GM12878 (cell line): Measurements from ENCODE around the gene COL25A1. TPM values are rescaled to one million over a fixed set of nuclear protein-coding genes. Genes with fewer than 3 reads are reported as not detected.

Experiments used
- ATAC-seq: fragments of 200-7000 bp; cut with Tn5 transposase; 3 replicates; pipeline ENCODE4 v1.9.1; 2020; ENCODE audit warnings: mild to moderate bottlenecking, moderate library complexity
- BruUV-seq: library from RNA; stranded (reverse); fragments of 400-500 nt; replicated peaks from 2 replicates; lab custom pipeline; 2021; lab: Mats Ljungman, UMichigan
- CTCF ChIA-PET: fragments of 300-600 bp; sonication (Branson Sonifier 250); formaldehyde crosslinking; extraction: SDS; loops from one replicate; lab custom pipeline; 2021; ENCODE audit warnings: inconsistent platforms; lab: Yijun Ruan, JAX
- POLR2A ChIA-PET: fragments of 350-600 bp; formaldehyde crosslinking; extraction: SDS; loops from one replicate; lab custom pipeline; 2021; ENCODE audit warnings: inconsistent platforms; lab: Charles Lee
- RAD21 ChIA-PET: fragments of 300-600 bp; sonication (Branson Sonifier 250); formaldehyde crosslinking; loops from one replicate; lab custom pipeline; 2023; ENCODE audit warnings: antibody characterized with exemption; ENCODE audit not compliant: unreplicated experiment; lab: Charles Lee
- SMC1A ChIA-PET: fragments of 300-600 bp; sonication (Branson Sonifier 250); formaldehyde crosslinking; loops from one replicate; lab custom pipeline; 2023; ENCODE audit not compliant: unreplicated experiment, uncharacterized antibody; lab: Charles Lee
- DNase-seq: peaks from one replicate; pipeline ENCODE4 v3.0.0-alpha.2; 2011; ENCODE audit warnings: low read depth, low spot score
- FAIRE-seq: peaks from 3 replicates; lab custom pipeline; 2011; peaks lifted over from hg19 to GRCh38; lab: Jason Lieb, UNC
- H2AFZ ChIP-seq: 2 replicates; pipeline ENCODE4 v1.6.0; 2011; ENCODE audit warnings: low read depth, low read length, control low read depth; ENCODE audit not compliant: control insufficient read depth
- H3K27ac ChIP-seq: 2 replicates; pipeline ENCODE4 v1.5.1; 2011; ENCODE audit warnings: control low read depth; ENCODE audit not compliant: control insufficient read depth, insufficient read depth
- H3K27me3 ChIP-seq, 2 experiments: replicated peaks in 1 of 2; 2 replicates each; pipeline versions ENCODE4 v1.6.0 to v1.6.1; 2011; ENCODE audit warnings: low read length in 1 of 2; ENCODE audit not compliant: control insufficient read depth in 2 of 2, insufficient read depth in 2 of 2
- H3K36me3 ChIP-seq, 2 experiments: 2 replicates each; pipeline ENCODE4 v1.5.1; 2011; ENCODE audit warnings: low read length in 1 of 2; ENCODE audit not compliant: control insufficient read depth in 2 of 2, insufficient read depth in 2 of 2
- H3K4me1 ChIP-seq: 2 replicates; pipeline ENCODE4 v1.6.1; 2011; ENCODE audit warnings: mild to moderate bottlenecking, low read length, moderate library complexity, mixed read lengths; ENCODE audit not compliant: control insufficient read depth, insufficient read depth
- H3K4me2 ChIP-seq: 2 replicates; pipeline ENCODE4 v1.6.0; 2011; ENCODE audit warnings: control low read depth; ENCODE audit not compliant: control insufficient read depth, insufficient read depth
- H3K4me3 ChIP-seq: fragments of 200-600 bp; sonication (generic); 2 replicates; pipeline ENCODE4 v1.5.1; 2016
- H3K79me2 ChIP-seq: 2 replicates; pipeline ENCODE4 v1.6.0; 2011; ENCODE audit warnings: low read length; ENCODE audit not compliant: control insufficient read depth, insufficient read depth
- H3K9ac ChIP-seq: 2 replicates; pipeline ENCODE4 v1.8.0; 2011; ENCODE audit warnings: low read length, control low read depth, mixed read lengths; ENCODE audit not compliant: control insufficient read depth, insufficient read depth
- H3K9me3 ChIP-seq: replicated peaks from 3 replicates; pipeline ENCODE4 v1.5.1; 2011; ENCODE audit warnings: mild to moderate bottlenecking, low read length; ENCODE audit not compliant: control insufficient read depth, insufficient read depth
- H4K20me1 ChIP-seq: 2 replicates; pipeline ENCODE4 v1.6.0; 2011; ENCODE audit not compliant: control insufficient read depth, insufficient read depth
- BHLHE40 ChIP-seq, 2 experiments: fragments of 450-650 bp in 1 of 2; IDR thresholded peaks; 2 replicates each; pipeline ENCODE4 v1.6.1; 2011 to 2017; ENCODE audit warnings: low read depth in 2 of 2, borderline replicate concordance in 1 of 2, improper control_type of control experiment in 1 of 2, low read length in 1 of 2, mild to moderate bottlenecking in 1 of 2
- ELK1 ChIP-seq: IDR thresholded peaks from 2 replicates; pipeline ENCODE4 v1.6.1; 2012; ENCODE audit warnings: low read depth, low read length, improper control_type of control experiment
- ETV6 ChIP-seq, 2 experiments: fragments of 450-650 bp in 1 of 2; IDR thresholded peaks in 1 of 2; conservative IDR thresholded peaks in 1 of 2; 2 replicates each; pipeline ENCODE4 v1.6.1; 2014; ENCODE audit warnings: antibody characterized with exemption in 1 of 2, borderline replicate concordance in 1 of 2, low read depth in 1 of 2, mild to moderate bottlenecking in 1 of 2, moderate library complexity in 1 of 2
- MTA2 ChIP-seq: fragments of 450-650 bp; IDR thresholded peaks from 2 replicates; pipeline ENCODE4 v1.6.1; 2016; ENCODE audit warnings: low read depth, mild to moderate bottlenecking, moderate library complexity
- MYB ChIP-seq: fragments of 150-350 bp; IDR thresholded peaks from 2 replicates; pipeline ENCODE4 v1.6.1; 2014; ENCODE audit warnings: mild to moderate bottlenecking, low read depth, low read length, borderline replicate concordance
- NR2C1 ChIP-seq: fragments of 450-650 bp; IDR thresholded peaks from 2 replicates; pipeline ENCODE4 v1.6.1; 2017; ENCODE audit warnings: antibody characterized with exemption, mild to moderate bottlenecking, moderate library complexity
- PRDM15 ChIP-seq: fragments of 450-650 bp; formaldehyde crosslinking; IDR thresholded peaks from 2 replicates; pipeline ENCODE4 v1.4.0; 2020; ENCODE audit warnings: mild to moderate bottlenecking, moderate library complexity
- RELA ChIP-seq: fragments of 450-650 bp; IDR thresholded peaks from 2 replicates; pipeline ENCODE4 v1.8.0; 2014; ENCODE audit warnings: borderline replicate concordance; ENCODE audit not compliant: partially characterized antibody
- TBL1XR1 ChIP-seq: IDR thresholded peaks from 2 replicates; pipeline ENCODE4 v1.6.1; 2012; ENCODE audit warnings: low read depth, low read length, improper control_type of control experiment
- ZBTB11 ChIP-seq: fragments of 450-650 bp; formaldehyde crosslinking; IDR thresholded peaks from 2 replicates; pipeline ENCODE4 v1.5.0; 2022; ENCODE audit warnings: mild to moderate bottlenecking, missing genetic modification characterization
- ZZZ3 ChIP-seq: IDR thresholded peaks from 2 replicates; pipeline ENCODE4 v1.6.1; 2011; ENCODE audit warnings: low read depth; ENCODE audit not compliant: control insufficient read depth, insufficient read length
- in situ Hi-C: fragments of 300-500 bp; cut with MboI; formaldehyde crosslinking; loops from 9 replicates; pipeline ENCODE4 v1.14.3; 2018; ENCODE audit warnings: mixed read lengths
- intact Hi-C: fragments of 100-400 bp; cut with micrococcal nuclease; formaldehyde crosslinking; loops from one replicate; pipeline ENCODE4 v1.14.2; 2022; ENCODE audit not compliant: unreplicated experiment
- polyA plus RNA-seq, 11 experiments: library from polyadenylated mRNA; depleted of rRNA in 4 of 11; unstranded in 6 of 11; stranded (reverse) in 5 of 11; fragments of >200 nt; fragmentation: Nextera tagmentation in 4 of 11; fragmentation: Illumina TruSeq in 1 of 11; extraction: Ambion mirVana in 4 of 11; extraction: Trizol in 1 of 11; gene quantifications; 1 replicate in 1 of 11; 2 replicates in 10 of 11; pipeline versions ENCODE4 v1.2.1 to v1.2.3, GENCODE V29; 2011 to 2016; ENCODE audit warnings: inconsistent platforms in 2 of 11, missing spikeins in 2 of 11, low read depth in 1 of 11
- total RNA-seq, 4 experiments: library from RNA; depleted of rRNA in 3 of 4; stranded (reverse); fragments of >200 nt in 3 of 4; fragmentation: Illumina TruSeq in 1 of 4; extraction: Trizol in 1 of 4; gene quantifications; 2 replicates each; pipeline versions ENCODE4 v1.2.1 to v1.2.3, GENCODE V29; 2013 to 2021

COL25A1 gene
- total and polyA plus RNA-seq, 10 of the 15 experiments (the other 5 are each of a cell fraction or from before 2014, with no cell fraction given), result 0.01 to 0.26 (median 0.12) TPM; not detected in 6

- RAD21 ChIA-PET, result no interaction called here
- no peak overlapping the region for H2AFZ ChIP-seq
- no peaks in the 10 kb centered on the region for H4K20me1 ChIP-seq
- no peaks in the 10 kb centered on the region; a peak in 1 of 4 replicates for H3K27me3 ChIP-seq
- in situ Hi-C loops, result no loop called here
- H3K4me2 ChIP-seq, result no peak overlapping the region
- H3K4me3 ChIP-seq, result no peak overlapping the region
- TF ChIP-seq TBL1XR1, result no peak
- no peak for TF ChIP-seq MTA2
- no peak for TF ChIP-seq NR2C1
- TF ChIP-seq ELK1, result no peak
- no peak for TF ChIP-seq ZBTB11 (CRISPR knock-in tag)
- TF ChIP-seq ZZZ3, result no peak
- TF ChIP-seq ETV6 (conservative IDR thresholded peaks at IDR 0.05 in 1 of 2, IDR thresholded peaks at IDR 0.05 in 1 of 2; ENCODE audit: borderline replicate concordance in 1 of 2, low read depth in 1 of 2), result no peak
- no peak for TF ChIP-seq BHLHE40 (IDR thresholded peaks at IDR 0.05; ENCODE audit: borderline replicate concordance in 1 of 2, low read depth in 2 of 2, low read length in 1 of 2)
- TF ChIP-seq RELA, result no peak
- no peak for TF ChIP-seq MYB
- no peak for TF ChIP-seq PRDM15
- TF ChIP-seq, all 136 proteins: peak for 0
- FAIRE-seq, result no peak
- Histone ChIP-seq H3K9ac (no peak overlapping the region), H3K36me3 (no peaks in the 10 kb centered on the region), H3K27ac (no peak overlapping the region), H3K79me2 (no peaks in the 10 kb centered on the region), H3K4me1 (no peaks in the 10 kb centered on the region), H3K9me3 (no peaks in the 10 kb centered on the region)
- ChIA-PET CTCF (no interaction called here), SMC1A (no interaction called here), POLR2A (no interaction called here)
- no peak for DNase-seq
- ATAC-seq, result no peak
- intact Hi-C loops, result no loop called here
- no TSS peak for BruUV-seq
Measured at GRCh38 chr4:108959491-108959890, 343.0 kb downstream of the COL25A1 start.
